Ascending aorta (tissue), 2 donors: ENCODE results near the gene TMEM235. TPM values are rescaled to one million over a fixed set of nuclear protein-coding genes. Genes with fewer than 3 reads are reported as not detected.
"Not testable (repeated sequence)": the region's sequence is repeated elsewhere in the genome, so short reads cannot be mapped to it uniquely, and the experiment has no call there.

Experiments used
- DNase-seq, 2 donors: peaks; one replicate each; pipeline ENCODE4 v3.0.0-alpha.2; 2019; ENCODE audit warnings: low spot score in 2 of 2
- H3K27ac ChIP-seq, 2 donors: fragments of 200-600 bp; sonication (generic); one replicate each; pipeline ENCODE4 v1.5.1; 2016 to 2017; ENCODE audit warnings: mild to moderate bottlenecking in 1 of 2
- H3K27me3 ChIP-seq: fragments of 200-600 bp; sonication (generic); one replicate; pipeline ENCODE4 v1.5.1; 2017
- H3K36me3 ChIP-seq, 2 donors: fragments of 200-600 bp; sonication (generic); one replicate each; pipeline ENCODE4 v1.5.1; 2016
- H3K4me1 ChIP-seq, 2 donors: fragments of 200-600 bp; sonication (generic); one replicate each; pipeline ENCODE4 v1.5.1; 2016 to 2017; ENCODE audit warnings: mild to moderate bottlenecking in 1 of 2
- H3K4me3 ChIP-seq, 2 donors: fragments of 200-600 bp; sonication (generic); one replicate each; pipeline ENCODE4 v1.5.1; 2016 to 2017; ENCODE audit warnings: mild to moderate bottlenecking in 1 of 2
- H3K9me3 ChIP-seq, 2 donors: fragments of 200-600 bp; sonication (generic); one replicate each; pipeline ENCODE4 v1.5.1; 2016
- intact Hi-C: fragments of 100-400 bp; cut with DNase I; formaldehyde crosslinking; loops from one replicate; pipeline ENCODE4 v1.15.1; 2023
- total RNA-seq: library from RNA; depleted of rRNA; stranded (reverse); fragments of >200 nt; gene quantifications from one replicate; pipeline ENCODE4 v1.1.0, GENCODE V29; 2016
- TF ChIP-seq, protein P1 (sequence below), 3 experiments: fragments of 200-600 bp in 2 of 3; fragments of 450-650 bp in 1 of 3; sonication (generic) in 2 of 3; IDR thresholded peaks; one replicate each; pipeline ENCODE4 v1.5.1; 2016 to 2019; ENCODE audit warnings: antibody characterized with exemption in 3 of 3, mild to moderate bottlenecking in 1 of 3, moderate library complexity in 1 of 3

TMEM235 gene
- total RNA-seq, 1 donor from 2014 or later = not detected

GRCh38 chr17:78232859-78233173, 1.4 kb downstream of the TMEM235 start:
- no peaks in the 10 kb centered on the region for H3K4me1 ChIP-seq

GRCh38 chr17:78233678-78234077, 2.2 kb downstream of the TMEM235 start:
- Histone ChIP-seq H3K4me1 (no peaks in the 10 kb centered on the region), H3K4me3 (no peak overlapping the region), H3K36me3 (no peaks in the 10 kb centered on the region), H3K27me3 (peaks cover 15% of the 10 kb centered on the region), H3K9me3 (no peaks in the 10 kb centered on the region), H3K27ac (no peak overlapping the region)
- intact Hi-C loops = no loop called here
- DNase-seq = no peak
- TF ChIP-seq, protein P1, sequence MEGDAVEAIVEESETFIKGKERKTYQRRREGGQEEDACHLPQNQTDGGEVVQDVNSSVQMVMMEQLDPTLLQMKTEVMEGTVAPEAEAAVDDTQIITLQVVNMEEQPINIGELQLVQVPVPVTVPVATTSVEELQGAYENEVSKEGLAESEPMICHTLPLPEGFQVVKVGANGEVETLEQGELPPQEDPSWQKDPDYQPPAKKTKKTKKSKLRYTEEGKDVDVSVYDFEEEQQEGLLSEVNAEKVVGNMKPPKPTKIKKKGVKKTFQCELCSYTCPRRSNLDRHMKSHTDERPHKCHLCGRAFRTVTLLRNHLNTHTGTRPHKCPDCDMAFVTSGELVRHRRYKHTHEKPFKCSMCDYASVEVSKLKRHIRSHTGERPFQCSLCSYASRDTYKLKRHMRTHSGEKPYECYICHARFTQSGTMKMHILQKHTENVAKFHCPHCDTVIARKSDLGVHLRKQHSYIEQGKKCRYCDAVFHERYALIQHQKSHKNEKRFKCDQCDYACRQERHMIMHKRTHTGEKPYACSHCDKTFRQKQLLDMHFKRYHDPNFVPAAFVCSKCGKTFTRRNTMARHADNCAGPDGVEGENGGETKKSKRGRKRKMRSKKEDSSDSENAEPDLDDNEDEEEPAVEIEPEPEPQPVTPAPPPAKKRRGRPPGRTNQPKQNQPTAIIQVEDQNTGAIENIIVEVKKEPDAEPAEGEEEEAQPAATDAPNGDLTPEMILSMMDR (IDR thresholded peaks at IDR 0.05) = no peak

More at GRCh38 chr17:78232859-78233173, 1.4 kb downstream of the TMEM235 start:
- H3K27ac ChIP-seq = no peak overlapping the region
- intact Hi-C loops = no loop called here
- H3K4me3 ChIP-seq = no peak overlapping the region
- TF ChIP-seq, protein P1 (IDR thresholded peaks at IDR 0.05) = no peak
- no peaks in the 10 kb centered on the region for H3K36me3 ChIP-seq
- peaks cover 15% of the 10 kb centered on the region for H3K27me3 ChIP-seq
- no peak for DNase-seq
- no peaks in the 10 kb centered on the region for H3K9me3 ChIP-seq

- Histone ChIP-seq H3K9me3 (no peaks in the 10 kb centered on the region), H3K4me1 (no peaks in the 10 kb centered on the region), H3K36me3 (no peaks in the 10 kb centered on the region), H3K27me3 (peaks cover 15% of the 10 kb centered on the region), H3K4me3 (no peak overlapping the region), H3K27ac (no peak overlapping the region)
- TF ChIP-seq, protein P1 (IDR thresholded peaks at IDR 0.05) = no peak
- intact Hi-C loops = no loop called here
- no peak for DNase-seq
Measured at GRCh38 chr17:78234261-78234865, 2.9 kb downstream of the TMEM235 start.

GRCh38 chr17:78235022-78235421, 3.6 kb downstream of the TMEM235 start:
- peaks cover 15% of the 10 kb centered on the region for H3K27me3 ChIP-seq
- H3K4me3 ChIP-seq, DNase-seq, H3K36me3 ChIP-seq, intact Hi-C loops, H3K27ac ChIP-seq, H3K9me3 ChIP-seq, H3K4me1 ChIP-seq: not testable (repeated sequence)

DNA sequence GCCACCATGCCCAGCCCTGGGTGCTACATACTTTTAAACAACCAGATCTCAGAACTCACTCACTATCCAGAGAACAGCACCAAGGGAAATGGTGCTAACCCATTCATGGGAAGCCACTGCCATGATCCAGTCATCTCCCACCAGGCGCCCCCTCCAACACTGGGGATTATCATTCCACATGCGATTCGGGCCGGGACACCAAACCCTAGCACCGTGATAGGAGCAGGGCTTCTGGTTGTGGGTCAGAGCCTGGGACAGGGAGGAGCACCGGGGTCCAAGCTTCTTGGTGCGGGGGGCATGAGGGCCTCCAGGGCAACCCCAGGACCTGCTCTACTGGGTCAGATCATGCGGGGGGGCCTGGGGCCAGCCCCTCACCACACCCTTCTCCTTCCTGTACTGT, 4.5 kb downstream of the TMEM235 start:
- H3K9me3 ChIP-seq = no peaks in the 10 kb centered on the region
- no peaks in the 10 kb centered on the region for H3K36me3 ChIP-seq
- DNase-seq = no peak
- intact Hi-C loops = no loop called here
- H3K27me3 ChIP-seq = peaks cover 15% of the 10 kb centered on the region
- H3K4me1 ChIP-seq = no peaks in the 10 kb centered on the region
- no peak overlapping the region for H3K27ac ChIP-seq
- H3K4me3 ChIP-seq = no peak overlapping the region
- TF ChIP-seq, protein P1 (IDR thresholded peaks at IDR 0.05) = no peak

- H3K27me3 ChIP-seq = peaks cover 8% of the 10 kb centered on the region
- no peaks in the 10 kb centered on the region for H3K9me3 ChIP-seq
- no peak overlapping the region for H3K27ac ChIP-seq
- H3K36me3 ChIP-seq = no peaks in the 10 kb centered on the region
- H3K4me3 ChIP-seq = no peak overlapping the region
- no peak for DNase-seq
- no peaks in the 10 kb centered on the region for H3K4me1 ChIP-seq
- intact Hi-C loops = no loop called here
- TF ChIP-seq, protein P1 (IDR thresholded peaks at IDR 0.05) = no peak
Measured at GRCh38 chr17:78236362-78237127, 5.1 kb downstream of the TMEM235 start.
